ENCODE results near the gene WDR90.

DNA sequence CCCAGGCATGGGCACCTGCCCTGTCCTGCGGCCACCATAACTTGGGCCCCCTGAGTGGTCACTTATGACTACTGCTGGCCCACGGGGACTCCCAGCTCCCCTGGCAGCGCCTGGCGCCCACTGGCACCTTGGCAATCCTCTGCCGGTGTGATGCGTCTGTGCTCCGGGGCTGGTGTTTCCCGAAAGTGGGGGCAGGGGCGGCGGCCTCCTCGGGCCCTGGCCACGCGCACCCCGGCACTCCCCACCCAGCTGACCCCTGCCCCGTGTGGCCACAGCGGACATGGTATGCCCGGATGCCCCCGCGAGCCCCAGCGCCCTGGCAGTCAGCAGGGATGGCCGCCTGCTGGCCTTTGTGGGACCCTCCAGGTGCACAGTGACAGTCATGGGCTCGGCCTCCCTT lies 8.3 kb downstream of the WDR90 start:
- no peak for TF ChIP-seq GATA2 (IDR thresholded peaks at IDR 0.05; ENCODE audit: low read depth, low read length)
- no peak for TF ChIP-seq GATA3 (IDR thresholded peaks at IDR 0.05; ENCODE audit: low read depth, low read length)

Measured in SH-SY5Y (cell line).